T-helper 22 cell (primary cell): ENCODE data around the gene USHBP1.

Experiments
- DNase-seq: peaks from one replicate; pipeline ENCODE4 v3.0.0-alpha.2; 2020; ENCODE audit warnings: low read depth

The USHBP1 gene

DNA sequence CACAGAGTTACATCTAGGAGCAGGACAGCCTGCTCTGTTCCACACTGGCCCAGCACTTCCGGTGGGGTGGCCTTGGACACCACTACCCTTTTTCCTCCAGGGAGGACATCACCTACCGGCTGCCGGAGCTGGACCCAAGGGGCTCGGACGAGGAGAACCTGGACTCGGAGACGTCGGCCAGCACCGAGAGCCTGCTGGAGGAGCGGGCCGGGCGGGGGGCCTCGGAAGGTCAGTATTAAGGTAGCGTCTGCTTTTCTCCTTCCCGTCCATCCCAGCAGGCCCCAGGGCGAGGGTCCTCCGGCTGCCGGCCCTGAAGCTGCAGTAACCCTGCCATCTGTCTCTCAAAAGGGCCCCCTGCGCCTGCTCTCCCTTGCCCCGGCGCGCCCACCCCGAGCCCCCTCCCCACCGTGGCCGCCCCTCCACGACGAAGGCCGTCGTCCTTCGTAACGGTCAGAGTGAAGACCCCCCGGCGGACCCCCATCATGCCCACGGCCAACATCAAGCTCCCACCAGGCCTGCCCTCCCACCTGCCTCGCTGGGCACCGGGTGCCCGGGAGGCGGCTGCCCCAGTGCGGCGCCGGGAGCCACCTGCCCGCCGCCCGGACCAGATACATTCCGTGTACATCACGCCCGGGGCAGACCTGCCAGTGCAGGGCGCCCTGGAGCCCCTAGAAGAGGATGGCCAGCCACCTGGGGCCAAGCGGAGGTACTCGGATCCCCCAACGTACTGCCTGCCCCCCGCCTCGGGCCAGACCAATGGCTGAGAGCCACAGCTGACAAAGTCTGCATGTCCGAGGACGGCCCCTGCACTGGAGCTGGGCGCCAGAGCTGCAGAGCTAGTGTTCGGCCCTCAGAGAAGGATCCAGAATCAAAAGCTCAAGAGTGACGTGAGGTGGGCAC lies 52.7 kb downstream of the USHBP1 start:
- DNase-seq, result no peak

- no peak for DNase-seq
Observed at GRCh38 chr19:17210296-17210695, 54.2 kb downstream of the USHBP1 start.

DNA sequence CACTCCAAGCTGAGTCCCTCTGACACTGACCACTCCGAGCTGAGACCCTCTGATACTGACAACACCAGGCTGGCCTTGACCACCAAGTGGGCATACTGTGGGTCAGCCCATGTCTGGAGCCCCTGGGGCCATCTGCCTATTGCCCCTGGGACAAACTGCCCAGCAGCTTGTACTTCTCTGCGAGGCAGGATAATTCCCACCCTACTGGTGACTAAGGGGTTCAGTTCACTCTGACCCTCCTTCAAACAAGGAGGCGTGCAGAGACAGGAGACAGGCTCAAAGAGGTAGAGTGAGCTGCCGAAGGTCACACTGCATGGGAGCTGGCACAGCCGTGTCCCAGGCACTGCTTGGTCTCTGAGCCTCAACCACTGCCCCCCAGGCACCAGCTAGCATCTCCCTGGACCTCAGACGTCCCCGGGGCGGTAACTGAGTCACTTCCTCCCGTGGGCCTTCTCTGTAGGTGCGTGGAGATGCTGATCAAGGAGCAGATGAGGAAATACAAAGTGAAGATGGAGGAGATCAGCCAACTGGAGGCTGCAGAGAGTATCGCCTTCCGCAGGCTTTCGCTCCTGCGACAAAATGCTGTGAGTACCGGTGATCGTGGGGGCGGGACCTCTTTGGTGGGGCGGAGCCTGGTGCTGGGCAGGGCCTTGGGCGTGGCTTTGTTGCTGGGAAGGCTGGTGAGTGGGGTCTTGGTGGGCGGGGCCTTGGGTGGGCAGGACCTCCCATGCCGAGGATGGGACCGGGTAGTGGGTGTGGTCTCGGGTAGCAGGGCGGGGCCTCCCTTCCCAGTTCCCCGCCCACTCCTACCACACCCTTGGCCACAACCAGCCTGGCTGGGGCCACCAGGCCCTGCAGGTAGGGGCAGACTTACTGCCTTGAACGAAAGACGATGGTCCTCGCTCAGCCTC lies 55.2 kb downstream of the USHBP1 start:
- no peak for DNase-seq

- DNase-seq, result no peak
Observed at GRCh38 chr19:17206736-17207581, 57.6 kb downstream of the USHBP1 start.

GRCh38 chr19:17205237-17206140 lies 59.1 kb downstream of the USHBP1 start:
- no peak for DNase-seq

GRCh38 chr19:17202713-17203112 lies 61.8 kb downstream of the USHBP1 start:
- DNase-seq, result no peak

DNA sequence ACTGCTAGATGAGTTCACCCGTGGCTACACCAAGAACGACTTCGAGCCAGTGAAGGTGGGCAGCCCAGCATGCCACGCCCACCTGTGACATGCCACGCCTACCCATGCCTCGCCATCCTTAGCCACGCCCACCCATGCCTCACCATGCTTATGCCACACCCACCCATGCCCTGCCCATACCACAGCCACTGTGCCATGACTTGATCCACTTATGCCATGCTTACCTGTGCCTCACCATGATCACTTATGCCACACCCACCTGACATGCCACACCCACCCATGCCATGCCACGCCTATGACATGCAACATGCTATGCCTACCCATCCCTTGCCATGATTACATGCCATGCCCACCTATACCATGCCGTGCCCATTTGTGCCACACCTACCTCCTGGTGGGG lies 62.3 kb downstream of the USHBP1 start:
- DNase-seq, result no peak

GRCh38 chr19:17200408-17201079 lies 64.0 kb downstream of the USHBP1 start:
- DNase-seq, result no peak
